SK-MEL-5 (cell line): Measurements from ENCODE around the gene CLK1. TPM values are rescaled to one million over a fixed set of nuclear protein-coding genes. Genes with fewer than 3 reads are reported as not detected.

ENCODE experiments used
- DNase-seq: peaks from one replicate; pipeline ENCODE4 v3.0.0-alpha.2; 2016; ENCODE audit warnings: low read depth, low spot score
- in situ Hi-C: cut with HindIII; loops from 2 replicates; pipeline ENCODE4 v1.10.0; 2016; ENCODE audit warnings: low sequenced_read_pairs, high pct_unique_total_duplicates, low pct_unique_long_range_greater_than_20kb
- total RNA-seq: library from RNA; depleted of rRNA; stranded (reverse); fragments of >200 nt; shearing (Covaris generic); gene quantifications from 2 replicates; pipeline ENCODE4 v1.2.3, GENCODE V29; 2014

CLK1 gene
- total RNA-seq, 1 experiment from 2014 or later, result 66.8 TPM

- in situ Hi-C loops, result no loop called here
Measured at GRCh38 chr2:200860092-200860795, 4.2 kb downstream of the CLK1 start.

GRCh38 chr2:200856806-200857205, 7.7 kb downstream of the CLK1 start:
- no peak for DNase-seq
- in situ Hi-C loops, result no loop called here

More at GRCh38 chr2:200860092-200860795, 4.2 kb downstream of the CLK1 start:
- DNase-seq, result peak; percentile 58

GRCh38 chr2:200852605-200853004, 11.9 kb downstream of the CLK1 start:
- in situ Hi-C loops, result no loop called here
- no peak for DNase-seq

- in situ Hi-C loops, result no loop called here
- no peak for DNase-seq
Measured at GRCh38 chr2:200851398-200852248, 12.8 kb downstream of the CLK1 start.

GRCh38 chr2:200850512-200851256, 13.8 kb downstream of the CLK1 start:
- in situ Hi-C loops, result no loop called here
- no peak for DNase-seq

GRCh38 chr2:200847939-200848338, 16.5 kb downstream of the CLK1 start:
- in situ Hi-C loops, result no loop called here
- DNase-seq, result no peak

- DNase-seq, result no peak
- in situ Hi-C loops, result no loop called here
Measured at GRCh38 chr2:200847269-200847668, 17.2 kb downstream of the CLK1 start.

GRCh38 chr2:200845669-200846325, 18.7 kb downstream of the CLK1 start:
- DNase-seq, result no peak

GRCh38 chr2:200845194-200845593, 19.3 kb downstream of the CLK1 start:
- in situ Hi-C loops, result no loop called here
- no peak for DNase-seq

More at GRCh38 chr2:200845669-200846325, 18.7 kb downstream of the CLK1 start:
- in situ Hi-C loops, result no loop called here

- in situ Hi-C loops, result no loop called here
- no peak for DNase-seq
Measured at GRCh38 chr2:200843993-200844948, 20.2 kb downstream of the CLK1 start.

GRCh38 chr2:200839513-200839912, 24.9 kb downstream of the CLK1 start:
- DNase-seq, result no peak
- in situ Hi-C loops, result no loop called here

- in situ Hi-C loops, result no loop called here
- no peak for DNase-seq
Measured at GRCh38 chr2:200834701-200835100, 29.8 kb downstream of the CLK1 start.

GRCh38 chr2:200829258-200829655, 35.2 kb downstream of the CLK1 start:
- in situ Hi-C loops, result no loop called here
- DNase-seq, result no peak

- DNase-seq, result no peak
- in situ Hi-C loops, result no loop called here
Measured at GRCh38 chr2:200828572-200829257, 35.7 kb downstream of the CLK1 start.

GRCh38 chr2:200828104-200828503, 36.4 kb downstream of the CLK1 start:
- in situ Hi-C loops, result no loop called here
- no peak for DNase-seq

- in situ Hi-C loops, result no loop called here
Measured at GRCh38 chr2:200821686-200822245, 42.7 kb downstream of the CLK1 start.

More at GRCh38 chr2:200821686-200822245, 42.7 kb downstream of the CLK1 start:
- no peak for DNase-seq
